Measurements from ENCODE around the gene HNRNPA0. TPM values are rescaled to one million over a fixed set of nuclear protein-coding genes. Genes with fewer than 3 reads are reported as not detected.
A peak's percentile ranks its signal among the peaks of the same experiment; 100 is the strongest.

The HNRNPA0 gene
- total RNA-seq, 2 donors from 2014 or later, result 11.0 to 17.4 TPM

- Histone ChIP-seq H3K27me3 (replicated peaks; ENCODE audit: insufficient read depth) (no peaks in the 10 kb centered on the region), H3K36me3 (no peaks in the 10 kb centered on the region), H3K9me3 (no peaks in the 10 kb centered on the region), H3K27ac (peak overlapping the region; percentile 99), H3K4me3 (peak overlapping the region; percentile 71 to 92), H3K4me1 (replicated peaks) (no peaks in the 10 kb centered on the region)
- no peak for TF ChIP-seq POLR2AphosphoS5 (IDR thresholded peaks at IDR 0.05)
- TF ChIP-seq POLR2A (IDR thresholded peaks at IDR 0.05), result no peak
- no peak for TF ChIP-seq CTCF (IDR thresholded peaks at IDR 0.05)
- DNase-seq (ENCODE audit: low spot score), result no peak
- 27% methylated on average over 36 of the region's 36 CpGs for WGBS
- intact Hi-C loops (cut with DNase I), result loop anchor here (5.0 kb wide), 1 partner anchor 47 kb away; no protein-coding TSS in a partner anchor
Measured at GRCh38 chr5:137754961-137755762, 999 bp upstream of the HNRNPA0 start.

- intact Hi-C loops (cut with DNase I), result loop anchor here (5.0 kb wide), 1 partner anchor 49 kb away; no protein-coding TSS in a partner anchor
- TF ChIP-seq POLR2AphosphoS5 (IDR thresholded peaks at IDR 0.05), result no peak
- TF ChIP-seq CTCF (IDR thresholded peaks at IDR 0.05), result no peak
- no peak for TF ChIP-seq POLR2A (IDR thresholded peaks at IDR 0.05)
Measured at GRCh38 chr5:137753691-137754187, 424 bp downstream of the HNRNPA0 start.

GRCh38 chr5:137752905-137753690, 1.1 kb downstream of the HNRNPA0 start:
- H3K4me3 ChIP-seq, result peak overlapping the region; percentile 71 to 92
- H3K27me3 ChIP-seq (replicated peaks; ENCODE audit: insufficient read depth), result no peaks in the 10 kb centered on the region
- intact Hi-C loops (cut with DNase I), result loop anchor here (5.0 kb wide), 1 partner anchor 49 kb away; no protein-coding TSS in a partner anchor
- WGBS, result under 1% methylated on average over 55 of the region's 63 CpGs
- H3K36me3 ChIP-seq, result no peaks in the 10 kb centered on the region
- TF ChIP-seq CTCF (IDR thresholded peaks at IDR 0.05), result no peak
- no peak for TF ChIP-seq POLR2AphosphoS5 (IDR thresholded peaks at IDR 0.05)
- no peak for TF ChIP-seq POLR2A (IDR thresholded peaks at IDR 0.05)
- H3K4me1 ChIP-seq (replicated peaks), result no peaks in the 10 kb centered on the region
- peak overlapping the region; percentile 99 for H3K27ac ChIP-seq
- no peaks in the 10 kb centered on the region for H3K9me3 ChIP-seq
- DNase-seq (ENCODE audit: low spot score), result peak; percentile 27

More at GRCh38 chr5:137753691-137754187, 424 bp downstream of the HNRNPA0 start:
- H3K4me1 ChIP-seq (replicated peaks), result no peaks in the 10 kb centered on the region
- no peaks in the 10 kb centered on the region for H3K27me3 ChIP-seq (replicated peaks; ENCODE audit: insufficient read depth)
- DNase-seq (ENCODE audit: low spot score), result peak; percentile 35
- peak overlapping the region; percentile 71 to 92 for H3K4me3 ChIP-seq
- H3K9me3 ChIP-seq, result no peaks in the 10 kb centered on the region
- H3K36me3 ChIP-seq, result no peaks in the 10 kb centered on the region
- WGBS, result 1% methylated on average over 45 of the region's 45 CpGs
- peak overlapping the region; percentile 99 for H3K27ac ChIP-seq

- Histone ChIP-seq H3K27me3 (replicated peaks; ENCODE audit: insufficient read depth) (no peaks in the 10 kb centered on the region), H3K4me1 (replicated peaks) (no peaks in the 10 kb centered on the region), H3K36me3 (no peaks in the 10 kb centered on the region), H3K9me3 (no peaks in the 10 kb centered on the region), H3K4me3 (peak overlapping the region; percentile 71 to 92), H3K27ac (peak overlapping the region; percentile 99)
- intact Hi-C loops (cut with DNase I), result loop anchor here (5.0 kb wide), 1 partner anchor 50 kb away; no protein-coding TSS in a partner anchor
- peak; percentile 11 for DNase-seq (ENCODE audit: low spot score)
- TF ChIP-seq CTCF (IDR thresholded peaks at IDR 0.05) (peak; percentile 37 to 62 (median 56)), POLR2A (IDR thresholded peaks at IDR 0.05) (no peak)
- 3% methylated on average over 7 of the region's 7 CpGs for WGBS
Measured at GRCh38 chr5:137751869-137752491, 2.2 kb downstream of the HNRNPA0 start.
